ENCODE data around the gene CSTF2T. TPM values are rescaled to one million over a fixed set of nuclear protein-coding genes. Genes with fewer than 3 reads are reported as not detected.

CSTF2T gene
- polyA plus RNA-seq, 1 donor from 2014 or later = 19.7 TPM

- TF ChIP-seq TAF1 (IDR thresholded peaks at IDR 0.05; ENCODE audit: low read depth) = no peak
Measured at GRCh38 chr10:51733057-51733456, 33.7 kb upstream of the CSTF2T start (continued).

GRCh38 chr10:51729822-51730555 lies 30.6 kb upstream of the CSTF2T start:
- H3K79me2 ChIP-seq (replicated peaks; ENCODE audit: insufficient read depth, low read length) = no peaks in the 10 kb centered on the region
- no peaks in the 10 kb centered on the region for H3K9me2 ChIP-seq (ENCODE audit: insufficient read depth, low read length)
- no peak overlapping the region for H3K4me2 ChIP-seq (ENCODE audit: low read length)
- no peak overlapping the region for H3K27ac ChIP-seq (ENCODE audit: low read length)
- H4K20me1 ChIP-seq (ENCODE audit: insufficient read depth) = no peaks in the 10 kb centered on the region
- H3K4me3 ChIP-seq (ENCODE audit: low read length) = no peak overlapping the region
- no peaks in the 10 kb centered on the region for H3K9me3 ChIP-seq (ENCODE audit: low read length)
- H3K36me3 ChIP-seq (ENCODE audit: insufficient read depth, low read length) = no peaks in the 10 kb centered on the region
- TF ChIP-seq TAF1 (IDR thresholded peaks at IDR 0.05; ENCODE audit: low read depth) (no peak), MXI1 (conservative IDR thresholded peaks at IDR 0.05; ENCODE audit: poor library complexity, severe bottlenecking) (no peak), RAD21 (conservative IDR thresholded peaks at IDR 0.05) (no peak)
- no peaks in the 10 kb centered on the region for H3K27me3 ChIP-seq (ENCODE audit: insufficient read depth, low read depth, low read length)
- H3K9ac ChIP-seq (ENCODE audit: low read length) = no peak overlapping the region
- H3F3A ChIP-seq (ENCODE audit: insufficient read depth, low read length, poor library complexity, severe bottlenecking) = no peaks in the 10 kb centered on the region
- no peak overlapping the region for H2AFZ ChIP-seq (ENCODE audit: low read depth, low read length)

GRCh38 chr10:51724038-51724437 lies 24.6 kb upstream of the CSTF2T start:
- Histone ChIP-seq H3K79me2 (replicated peaks; ENCODE audit: insufficient read depth, low read length) (no peaks in the 10 kb centered on the region), H2AFZ (ENCODE audit: low read depth, low read length) (no peak overlapping the region), H3K4me2 (ENCODE audit: low read length) (no peak overlapping the region), H3K4me3 (ENCODE audit: low read length) (no peak overlapping the region), H3K27me3 (ENCODE audit: insufficient read depth, low read depth, low read length) (no peaks in the 10 kb centered on the region), H4K20me1 (ENCODE audit: insufficient read depth) (no peaks in the 10 kb centered on the region), H3K9me3 (ENCODE audit: low read length) (no peaks in the 10 kb centered on the region), H3K27ac (ENCODE audit: low read length) (no peak overlapping the region), H3K9me2 (ENCODE audit: insufficient read depth, low read length) (no peaks in the 10 kb centered on the region), H3F3A (ENCODE audit: insufficient read depth, low read length, poor library complexity, severe bottlenecking) (no peaks in the 10 kb centered on the region), H3K36me3 (ENCODE audit: insufficient read depth, low read length) (no peaks in the 10 kb centered on the region), H3K9ac (ENCODE audit: low read length) (no peak overlapping the region)
- no peak for TF ChIP-seq RAD21 (conservative IDR thresholded peaks at IDR 0.05)
- TF ChIP-seq MXI1 (conservative IDR thresholded peaks at IDR 0.05; ENCODE audit: poor library complexity, severe bottlenecking) = no peak
- TF ChIP-seq EP300 (conservative IDR thresholded peaks at IDR 0.05; ENCODE audit: poor library complexity, severe bottlenecking) = no peak
- TF ChIP-seq REST (IDR thresholded peaks at IDR 0.05; ENCODE audit: borderline replicate concordance) = no peak
- no peak for TF ChIP-seq TAF1 (IDR thresholded peaks at IDR 0.05; ENCODE audit: low read depth)
- TF ChIP-seq POLR2AphosphoS5 (IDR thresholded peaks at IDR 0.05) = no peak
- TF ChIP-seq EZH2 (IDR thresholded peaks at IDR 0.05; ENCODE audit: borderline replicate concordance, insufficient read depth, low read length, poor library complexity, severe bottlenecking) = no peak
- TF ChIP-seq SMC3 (conservative IDR thresholded peaks at IDR 0.05; ENCODE audit: poor library complexity) = no peak
- TF ChIP-seq CTCF (IDR thresholded peaks at IDR 0.05; ENCODE audit: poor library complexity, severe bottlenecking) = no peak
